ENCODE measurements around the gene CDK6.
A peak's percentile ranks its signal among the peaks of the same experiment; 100 is the strongest.

CDK6 gene

GRCh38 chr7:92793656-92794205 is 42.6 kb downstream of the CDK6 start:
- DNase-seq (ENCODE audit: low spot score) = no peak

GRCh38 chr7:92790992-92791391 is 45.4 kb downstream of the CDK6 start:
- no peak for DNase-seq (ENCODE audit: low spot score)

- DNase-seq (ENCODE audit: low spot score) = no peak
These were observed 47.7 kb downstream of the CDK6 start for GRCh38 chr7:92788559-92789183.

GRCh38 chr7:92785923-92786322 is 50.5 kb downstream of the CDK6 start:
- no peak for DNase-seq (ENCODE audit: low spot score)

GRCh38 chr7:92784935-92785334 is 51.4 kb downstream of the CDK6 start:
- DNase-seq (ENCODE audit: low spot score) = no peak

- no peak for DNase-seq (ENCODE audit: low spot score)
These were observed 52.8 kb downstream of the CDK6 start for GRCh38 chr7:92783260-92784201.

GRCh38 chr7:92782855-92783254 is 53.5 kb downstream of the CDK6 start:
- DNase-seq (ENCODE audit: low spot score) = no peak

GRCh38 chr7:92782236-92782635 is 54.1 kb downstream of the CDK6 start:
- DNase-seq (ENCODE audit: low spot score) = no peak

GRCh38 chr7:92781117-92781720 is 55.2 kb downstream of the CDK6 start:
- DNase-seq (ENCODE audit: low spot score) = peak; percentile 15

GRCh38 chr7:92778972-92779371 is 57.4 kb downstream of the CDK6 start:
- no peak for DNase-seq (ENCODE audit: low spot score)

GRCh38 chr7:92777993-92778392 is 58.4 kb downstream of the CDK6 start:
- no peak for DNase-seq (ENCODE audit: low spot score)

- no peak for DNase-seq (ENCODE audit: low spot score)
These were observed 62.6 kb downstream of the CDK6 start for GRCh38 chr7:92773808-92774207.

- no peak for DNase-seq (ENCODE audit: low spot score)
These were observed 66.5 kb downstream of the CDK6 start for GRCh38 chr7:92769844-92770243.

- no peak for DNase-seq (ENCODE audit: low spot score)
These were observed 67.0 kb downstream of the CDK6 start for GRCh38 chr7:92769394-92769699.

- no peak for DNase-seq (ENCODE audit: low spot score)
These were observed 67.6 kb downstream of the CDK6 start for GRCh38 chr7:92768501-92769393.

GRCh38 chr7:92767437-92767836 is 68.9 kb downstream of the CDK6 start:
- no peak for DNase-seq (ENCODE audit: low spot score)

- peak; percentile 18 for DNase-seq (ENCODE audit: low spot score)
These were observed 69.8 kb downstream of the CDK6 start for GRCh38 chr7:92766461-92767003.

- DNase-seq (ENCODE audit: low spot score) = no peak
These were observed 70.6 kb downstream of the CDK6 start for GRCh38 chr7:92765725-92766124.

- DNase-seq (ENCODE audit: low spot score) = peak; percentile 40
These were observed 72.5 kb downstream of the CDK6 start for GRCh38 chr7:92763636-92764423.

- no peak for DNase-seq (ENCODE audit: low spot score)
These were observed 73.5 kb downstream of the CDK6 start for GRCh38 chr7:92762851-92763250.
